HepG2 (cell line): ENCODE results near the gene STX5. TPM values are rescaled to one million over a fixed set of nuclear protein-coding genes. Genes with fewer than 3 reads are reported as not detected.

Experiments
- ATAC-seq: fragments of 200-7000 bp; cut with Tn5 transposase; 3 replicates; pipeline ENCODE4 v1.9.1; 2020; ENCODE audit warnings: mild to moderate bottlenecking, moderate library complexity
- BruUV-seq: library from RNA; stranded (reverse); fragments of 400-500 nt; replicated peaks from 2 replicates; lab custom pipeline; 2021; lab: Mats Ljungman, UMichigan
- CTCF ChIA-PET: fragments of 300-600 bp; formaldehyde crosslinking; extraction: SDS; loops from one replicate; lab custom pipeline; 2021; ENCODE audit warnings: low total read pairs, inconsistent platforms, low intra/inter-chr PET ratio; lab: Yijun Ruan, JAX
- POLR2A ChIA-PET: fragments of 350-600 bp; sonication (Branson Sonifier 250); formaldehyde crosslinking; loops from one replicate; lab custom pipeline; 2020; ENCODE audit warnings: antibody characterized with exemption, inconsistent platforms; lab: Yijun Ruan, JAX
- DNase-seq: peaks from one replicate; pipeline ENCODE4 v3.0.0-alpha.2; 2015; ENCODE audit warnings: low spot score
- FAIRE-seq: peaks from 3 replicates; lab custom pipeline; 2011; peaks lifted over from hg19 to GRCh38; lab: Jason Lieb, UNC
- H2AFZ ChIP-seq: one replicate; pipeline ENCODE4 v1.6.1; 2011; ENCODE audit warnings: low read length, inconsistent platforms
- H3K27ac ChIP-seq: fragments of 300-600 bp; 3 replicates; pipeline ENCODE4 v1.8.0; 2011; ENCODE audit warnings: mixed run types, mild to moderate bottlenecking, mixed read lengths, low read length, inconsistent platforms; ENCODE audit not compliant: insufficient read depth; ENCODE audit errors: extremely low read length
- H3K27me3 ChIP-seq, 2 experiments: fragments of 200-600 bp in 1 of 2; 2 replicates in 1 of 2; 3 replicates in 1 of 2; pipeline versions ENCODE4 v1.6.0 to v1.8.0; 2011; ENCODE audit warnings: low read length in 2 of 2, mild to moderate bottlenecking in 2 of 2, moderate library complexity in 2 of 2, inconsistent platforms in 1 of 2; ENCODE audit not compliant: insufficient read depth in 2 of 2, control insufficient read depth in 1 of 2
- H3K36me3 ChIP-seq, 2 experiments: fragments of 200-600 bp in 1 of 2; replicated peaks in 1 of 2; 2 replicates in 1 of 2; 3 replicates in 1 of 2; pipeline versions ENCODE4 v1.5.1 to v1.8.0; 2011; ENCODE audit warnings: low read length in 2 of 2, inconsistent platforms in 1 of 2; ENCODE audit not compliant: insufficient read depth in 2 of 2, control insufficient read depth in 1 of 2
- H3K4me1 ChIP-seq: 2 replicates; pipeline ENCODE4 v1.5.1; 2012; ENCODE audit warnings: low read length, inconsistent platforms; ENCODE audit not compliant: insufficient read depth
- H3K4me2 ChIP-seq: 2 replicates; pipeline ENCODE4 v1.6.0; 2011; ENCODE audit warnings: low read depth, low read length, inconsistent platforms
- H3K4me3 ChIP-seq, 3 experiments: fragments of 200-600 bp in 1 of 3; sonication (generic), shearing (Covaris generic) in 1 of 3; replicated peaks in 1 of 3; 2 replicates each; pipeline ENCODE4 v1.5.1; 2011 to 2016; ENCODE audit warnings: low read length in 3 of 3, inconsistent platforms in 2 of 3, low read depth in 2 of 3, mild to moderate bottlenecking in 2 of 3, control low read depth in 1 of 3, mixed read lengths in 1 of 3; ENCODE audit not compliant: insufficient read depth in 1 of 3
- H3K79me2 ChIP-seq: one replicate; pipeline ENCODE4 v1.6.1; 2011; ENCODE audit warnings: low read length, inconsistent platforms; ENCODE audit not compliant: insufficient read depth
- H3K9ac ChIP-seq: 2 replicates; pipeline ENCODE4 v1.6.0; 2011; ENCODE audit warnings: mild to moderate bottlenecking, low read depth, low read length, inconsistent platforms; ENCODE audit not compliant: insufficient read depth
- H3K9me3 ChIP-seq: 2 replicates; pipeline ENCODE4 v1.5.1; 2012; ENCODE audit warnings: mild to moderate bottlenecking, low read length
- H4K20me1 ChIP-seq: 2 replicates; pipeline ENCODE4 v1.6.0; 2011; ENCODE audit warnings: inconsistent platforms, mild to moderate bottlenecking, low read length, moderate library complexity; ENCODE audit not compliant: insufficient read depth
- CENPT ChIP-seq: sonication (generic); formaldehyde crosslinking; IDR thresholded peaks from 2 replicates; pipeline ENCODE4 v1.8.0; 2022; ENCODE audit warnings: low read depth, mild to moderate bottlenecking, moderate library complexity, missing genetic modification reagents
- IRF2 ChIP-seq: IDR thresholded peaks from 2 replicates; pipeline ENCODE4 v1.6.1; 2018; ENCODE audit warnings: missing genetic modification reagents, missing compliant biosample characterization
- NCOA1 ChIP-seq: sonication (generic); formaldehyde crosslinking; IDR thresholded peaks from 2 replicates; pipeline ENCODE4 v1.9.0; 2021; ENCODE audit warnings: missing genetic modification reagents
- NONO ChIP-seq, 2 experiments: fragments of 450-650 bp in 1 of 2; sonication (generic) in 1 of 2; formaldehyde crosslinking in 1 of 2; IDR thresholded peaks in 1 of 2; conservative IDR thresholded peaks in 1 of 2; 2 replicates each; pipeline versions ENCODE4 v1.6.1 to v1.8.0; 2017 to 2022; ENCODE audit warnings: mild to moderate bottlenecking in 1 of 2, missing genetic modification reagents in 1 of 2, moderate library complexity in 1 of 2
- PBX2 ChIP-seq: IDR thresholded peaks from 2 replicates; pipeline ENCODE4 v1.6.1; 2016; ENCODE audit warnings: control low read depth
- ZMYM3 ChIP-seq: sonication (generic); formaldehyde crosslinking; IDR thresholded peaks from 2 replicates; pipeline ENCODE4 v1.5.1; 2020; ENCODE audit warnings: mild to moderate bottlenecking, missing genetic modification reagents
- ZNF121 ChIP-seq: sonication (generic); formaldehyde crosslinking; IDR thresholded peaks from 2 replicates; pipeline ENCODE4 v1.5.0; 2020; ENCODE audit warnings: mild to moderate bottlenecking, missing genetic modification reagents
- ZNF280D ChIP-seq: sonication (generic); formaldehyde crosslinking; IDR thresholded peaks from 2 replicates; pipeline ENCODE4 v1.5.1; 2020; ENCODE audit warnings: mild to moderate bottlenecking, missing genetic modification reagents
- ZNF547 ChIP-seq: sonication (generic); formaldehyde crosslinking; IDR thresholded peaks from 2 replicates; pipeline ENCODE4 v1.5.1; 2020; ENCODE audit warnings: mild to moderate bottlenecking, missing genetic modification reagents
- ZNF660 ChIP-seq: sonication (generic); formaldehyde crosslinking; IDR thresholded peaks from 2 replicates; pipeline ENCODE4 v1.5.1; 2020; ENCODE audit warnings: mild to moderate bottlenecking, low read depth, missing genetic modification reagents, borderline replicate concordance
- ZNF737 ChIP-seq: sonication (generic); formaldehyde crosslinking; IDR thresholded peaks from 2 replicates; pipeline ENCODE4 v1.5.0; 2020; ENCODE audit warnings: missing genetic modification reagents, mild to moderate bottlenecking, borderline replicate concordance
- ZNF776 ChIP-seq: sonication (generic); formaldehyde crosslinking; IDR thresholded peaks from 2 replicates; pipeline ENCODE4 v1.4.0; 2020; ENCODE audit warnings: mild to moderate bottlenecking, missing genetic modification reagents
- ZNF83 ChIP-seq: sonication (generic); formaldehyde crosslinking; IDR thresholded peaks from 2 replicates; pipeline ENCODE4 v1.4.0; 2020; ENCODE audit warnings: missing genetic modification reagents, mild to moderate bottlenecking, borderline replicate concordance
- WGBS: methylation state at CpG from one replicate; pipeline ENCODE4 v1.1.6; 2017; ENCODE audit warnings: low lambda C conversion rate; 5-methylcytosine and 5-hydroxymethylcytosine counted together
- in situ Hi-C: cut with HindIII; loops from 2 replicates; pipeline ENCODE4 v1.10.0; 2017; ENCODE audit warnings: low pct_unique_long_range_greater_than_20kb; ENCODE audit not compliant: extremely low pct_ligation_motif_present
- intact Hi-C: fragments of 100-400 bp; cut with micrococcal nuclease; formaldehyde crosslinking; loops from one replicate; pipeline ENCODE4 v1.10.0; 2022; ENCODE audit not compliant: unreplicated experiment
- polyA plus RNA-seq, 8 experiments: library from polyadenylated mRNA; depleted of rRNA in 3 of 8; stranded (reverse) in 7 of 8; unstranded in 1 of 8; fragments of >200 nt; fragmentation: Illumina TruSeq in 4 of 8; extraction: Trizol in 4 of 8; gene quantifications; 2 replicates each; pipeline versions ENCODE4 v1.2.1 to v1.2.3, GENCODE V29; 2011 to 2016; ENCODE audit warnings: low read depth in 4 of 8, missing spikeins in 1 of 8, mixed read lengths in 1 of 8; ENCODE audit not compliant: insufficient read depth in 1 of 8
- total RNA-seq, 5 experiments: library from RNA; depleted of rRNA; stranded (reverse); fragments of >200 nt; fragmentation: Illumina TruSeq; extraction: Trizol; gene quantifications; 2 replicates each; pipeline ENCODE4 v1.2.3, GENCODE V29; 2016; ENCODE audit warnings: low read depth in 1 of 5
- TF ChIP-seq, protein P1 (sequence below): IDR thresholded peaks from 2 replicates; pipeline ENCODE4 v1.6.1; 2016

The STX5 gene
- total and polyA plus RNA-seq, 2 of the 13 experiments (the other 11 are each of a cell fraction or from before 2014, with no cell fraction given), result 26.9 to 30.0 TPM

DNA sequence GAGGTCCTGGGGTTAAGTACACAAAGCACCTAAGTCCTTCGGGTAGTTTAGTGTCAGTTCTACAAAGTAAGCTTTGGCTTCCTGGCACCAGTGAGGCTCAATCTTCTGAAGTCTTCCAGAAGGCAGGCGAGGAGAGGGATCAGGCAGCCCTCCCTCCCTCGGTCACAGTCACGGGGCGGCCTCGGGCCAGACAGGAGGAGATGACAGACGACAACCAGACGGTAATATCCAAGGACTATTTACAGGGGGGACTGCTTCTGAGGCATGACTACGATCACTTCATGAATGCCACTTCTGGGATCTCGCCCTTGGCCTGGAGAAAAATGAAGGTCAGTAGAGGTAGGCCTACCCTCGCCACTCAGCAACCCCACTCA lies 39.7 kb downstream of the STX5 start (continued):
- TF ChIP-seq NCOA1 (CRISPR knock-in tag), result 0 out of 2 replicates have a peak, but pooled peaks have one; percentile 21

GRCh38 chr11:62791501-62792201 lies 40.2 kb downstream of the STX5 start, which contains the start of gene TMEM223:
TMEM223 (minus strand) TSS chr11:62792006; CDS start chr11:62791994, 12 bp downstream.
- Histone ChIP-seq H3K4me1 (peaks cover 43% of the 10 kb centered on the region), H3K9me3 (no peaks in the 10 kb centered on the region), H3K4me2 (peak within 1 kb of the TSS; percentile 85), H4K20me1 (no peaks in the 10 kb centered on the region), H2AFZ (no peak within 1 kb of the TSS), H3K36me3 (peaks cover 29 to 54% of the 10 kb centered on the region in 2 experiments), H3K27me3 (no peaks in the 10 kb centered on the region; a peak in 1 of 5 replicates), H3K79me2 (peaks cover 34% of the 10 kb centered on the region), H3K9ac (peak within 1 kb of the TSS; percentile 91), H3K27ac (peak within 1 kb of the TSS; percentile 63), H3K4me3 (peak within 1 kb of the TSS; percentile 66 to 93 (median 92))
- POLR2A ChIA-PET, result interaction anchor here (1.0 to 9.1 kb wide), 10 partner anchors 14 to 65 kb away, joined by 3 to 201 read pairs (median 6); partner anchors contain the start of genes NXF1, STX5, TAF6L and WDR74
- FAIRE-seq (peak; percentile 61), ATAC-seq (peak; percentile 85), DNase-seq (peak; percentile 68)
- in situ Hi-C loops (no loop called here), intact Hi-C loops (no loop called here)
- no TSS peak for BruUV-seq
- 1% methylated on average over 9 of the region's 58 CpGs for WGBS
- CTCF ChIA-PET, result no interaction called here
- 0 out of 2 replicates have a peak, but pooled peaks have one; percentile 22 for TF ChIP-seq ZNF121 (CRISPR knock-in tag)
- TF ChIP-seq ZNF776 (CRISPR knock-in tag), result peak; percentile 48; the same call in 1 of the 2 replicates
- TF ChIP-seq ZNF660 (CRISPR knock-in tag), result no peak
- no peak for TF ChIP-seq NONO (IDR thresholded peaks at IDR 0.05)
- TF ChIP-seq NONO (CRISPR knock-in tag; conservative IDR thresholded peaks at IDR 0.05), result peak; percentile 83
- peak; percentile 35; the same call in 1 of the 2 replicates for TF ChIP-seq IRF2 (CRISPR knock-in tag)
- no peak; the same call in 1 of the 2 replicates for TF ChIP-seq ZMYM3 (CRISPR knock-in tag)
- TF ChIP-seq CENPT (CRISPR knock-in tag), result 0 out of 2 replicates have a peak, but pooled peaks have one; percentile 54
- TF ChIP-seq, protein P1, sequence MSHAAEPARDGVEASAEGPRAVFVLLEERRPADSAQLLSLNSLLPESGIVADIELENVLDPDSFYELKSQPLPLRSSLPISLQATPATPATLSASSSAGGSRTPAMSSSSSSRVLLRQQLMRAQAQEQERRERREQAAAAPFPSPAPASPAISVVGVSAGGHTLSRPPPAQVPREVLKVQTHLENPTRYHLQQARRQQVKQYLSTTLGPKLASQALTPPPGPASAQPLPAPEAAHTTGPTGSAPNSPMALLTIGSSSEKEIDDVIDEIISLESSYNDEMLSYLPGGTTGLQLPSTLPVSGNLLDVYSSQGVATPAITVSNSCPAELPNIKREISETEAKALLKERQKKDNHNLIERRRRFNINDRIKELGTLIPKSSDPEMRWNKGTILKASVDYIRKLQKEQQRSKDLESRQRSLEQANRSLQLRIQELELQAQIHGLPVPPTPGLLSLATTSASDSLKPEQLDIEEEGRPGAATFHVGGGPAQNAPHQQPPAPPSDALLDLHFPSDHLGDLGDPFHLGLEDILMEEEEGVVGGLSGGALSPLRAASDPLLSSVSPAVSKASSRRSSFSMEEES (CRISPR knock-in tag), result peak; percentile 54
- peak; percentile 85; the same call in 1 of the 2 replicates for TF ChIP-seq ZNF83 (CRISPR knock-in tag)
- 0 out of 2 replicates have a peak, but pooled peaks have one; percentile 87 for TF ChIP-seq ZNF737 (CRISPR knock-in tag)
- peak; percentile 95 for TF ChIP-seq ZNF547
- TF ChIP-seq PBX2, result no peak
- no peak; the same call in 1 of the 2 replicates for TF ChIP-seq ZNF280D (CRISPR knock-in tag)
